GM18858 (cell line): Measurements from ENCODE around the gene DOCK1.
"Not testable (repeated sequence)": the region's sequence is repeated elsewhere in the genome, so short reads cannot be mapped to it uniquely, and the experiment has no call there.

Source experiments
- ATAC-seq: cut with Tn5 transposase; IDR thresholded peaks from one replicate; pipeline ENCODE4 v1.9.1; 2021; ENCODE audit not compliant: unreplicated experiment

Gene DOCK1

DNA sequence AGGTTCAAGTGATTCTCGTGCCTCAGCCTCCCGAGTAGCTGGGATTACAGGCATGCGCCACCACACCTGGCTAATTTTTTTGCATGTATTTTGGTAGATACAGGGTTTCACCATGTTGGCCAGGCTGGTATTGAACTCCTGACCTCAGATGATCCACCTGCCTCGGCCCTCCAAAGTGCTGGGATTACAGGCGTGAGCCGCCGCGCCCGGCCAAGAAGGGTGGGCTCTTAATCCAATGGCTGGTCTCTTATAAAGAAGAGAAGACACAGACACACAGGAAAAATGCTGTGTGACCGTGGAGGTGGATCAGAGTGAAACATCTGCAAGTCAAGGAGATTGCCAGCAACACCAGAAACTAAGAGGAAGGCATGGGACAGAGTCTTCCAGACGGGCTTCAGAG, 394.0 kb downstream of the DOCK1 start:
- ATAC-seq: not testable (repeated sequence)

DNA sequence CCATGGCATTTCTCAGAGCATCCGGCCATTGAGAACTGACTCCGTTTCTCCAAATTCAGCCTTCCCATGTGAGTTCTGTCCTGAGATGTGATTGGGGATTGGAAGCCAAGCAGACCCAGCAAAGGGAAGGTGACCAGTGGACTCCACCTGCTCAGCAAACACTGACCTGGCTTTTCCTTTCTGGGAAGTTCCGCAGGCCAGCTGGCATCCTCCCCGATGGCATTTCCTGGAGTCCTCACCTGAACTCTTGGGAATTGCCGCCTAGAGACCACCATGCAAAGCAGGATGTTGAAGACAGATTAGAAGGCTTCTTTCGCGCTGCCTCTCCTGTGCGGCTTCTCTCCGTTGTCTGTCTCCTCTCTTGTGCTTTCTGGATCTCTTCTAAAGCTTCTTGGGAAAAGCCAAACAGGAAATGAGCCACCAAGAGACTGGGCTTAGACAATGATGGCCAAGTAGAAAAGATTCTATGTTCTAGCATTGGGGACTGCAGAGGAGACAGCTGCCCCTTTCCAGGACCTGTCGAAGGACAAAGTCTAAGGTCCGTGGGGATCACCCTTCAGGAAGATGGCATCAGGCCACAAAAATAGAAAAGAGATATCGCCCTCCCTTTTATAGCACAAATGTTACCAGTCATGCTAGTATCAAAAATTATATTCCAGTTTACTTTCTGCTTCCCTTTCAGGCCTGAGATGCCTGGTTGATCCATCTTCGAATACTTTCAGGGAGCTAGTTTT, 394.9 kb downstream of the DOCK1 start:
- no peak for ATAC-seq

DNA sequence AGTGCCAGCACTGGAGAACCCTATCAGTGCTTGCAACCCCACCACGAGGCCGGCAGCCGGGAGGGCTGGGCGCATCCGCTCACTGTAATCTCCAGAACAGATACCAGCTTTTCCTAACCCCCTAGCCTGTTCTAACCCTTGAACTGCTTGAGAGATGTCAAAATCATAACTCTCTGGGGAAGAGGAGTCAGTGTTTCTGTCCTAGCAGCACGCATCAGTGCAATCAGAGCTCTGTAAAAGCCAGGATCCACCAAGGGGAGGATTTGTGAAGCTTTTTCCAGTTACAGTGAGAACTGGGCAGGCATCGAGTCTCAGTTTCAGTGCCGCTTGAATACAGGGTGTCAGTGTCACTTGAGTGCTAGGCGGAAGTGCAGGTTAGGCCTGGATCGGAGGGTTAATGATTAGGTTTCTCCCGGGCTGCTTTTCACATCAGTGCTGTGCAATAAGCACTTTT, 395.7 kb downstream of the DOCK1 start:
- ATAC-seq: no peak

GRCh38 chr10:127302343-127302742, 397.1 kb downstream of the DOCK1 start:
- ATAC-seq: no peak

GRCh38 chr10:127303105-127303504, 397.9 kb downstream of the DOCK1 start:
- ATAC-seq: no peak

GRCh38 chr10:127303746-127304145, 398.5 kb downstream of the DOCK1 start:
- ATAC-seq: no peak

GRCh38 chr10:127306479-127306878, 401.3 kb downstream of the DOCK1 start:
- no peak for ATAC-seq

DNA sequence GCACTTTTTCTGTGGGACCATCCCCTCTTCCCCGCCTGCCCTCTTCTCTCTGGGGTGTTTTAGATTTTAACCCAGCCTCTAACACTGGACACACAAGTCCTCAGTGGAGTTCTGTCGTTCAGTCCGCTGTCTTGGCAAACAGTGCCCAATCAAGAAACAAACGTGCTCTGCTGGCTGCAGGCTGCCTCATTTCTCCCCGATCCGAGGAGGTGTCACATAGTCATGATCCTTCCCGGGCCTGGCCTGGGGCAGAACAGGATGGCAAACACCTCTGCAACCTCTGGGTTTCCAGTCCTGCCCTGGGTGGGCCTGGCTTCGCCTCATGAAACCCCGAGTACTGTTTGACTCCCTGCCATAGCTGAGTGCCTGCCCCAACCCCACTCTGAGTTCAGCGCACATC, 402.1 kb downstream of the DOCK1 start:
- ATAC-seq: no peak

- no peak for ATAC-seq
Measured at GRCh38 chr10:127308031-127308430, 402.8 kb downstream of the DOCK1 start.

DNA sequence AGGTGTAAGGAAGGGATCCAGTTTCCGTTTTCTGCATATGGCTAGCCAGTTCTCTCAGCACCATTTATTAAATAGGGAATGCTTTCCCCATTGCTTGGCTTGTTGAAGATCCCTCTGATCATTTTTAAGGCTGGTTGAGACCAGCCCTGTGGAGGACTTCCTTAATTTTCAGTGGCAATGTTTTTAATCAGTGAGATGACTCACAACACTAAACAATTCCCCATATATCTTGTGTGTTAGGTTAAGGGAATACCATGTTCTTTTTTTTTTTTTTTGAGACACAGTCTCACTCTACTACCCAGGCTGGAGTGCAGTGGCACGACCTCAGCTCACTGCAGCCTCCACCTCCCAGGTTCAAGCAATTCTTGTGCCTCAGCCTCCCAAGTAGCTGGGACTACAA, 404.4 kb downstream of the DOCK1 start:
- not testable (repeated sequence) for ATAC-seq

- no peak for ATAC-seq
Measured at GRCh38 chr10:127310430-127310829, 405.2 kb downstream of the DOCK1 start.

DNA sequence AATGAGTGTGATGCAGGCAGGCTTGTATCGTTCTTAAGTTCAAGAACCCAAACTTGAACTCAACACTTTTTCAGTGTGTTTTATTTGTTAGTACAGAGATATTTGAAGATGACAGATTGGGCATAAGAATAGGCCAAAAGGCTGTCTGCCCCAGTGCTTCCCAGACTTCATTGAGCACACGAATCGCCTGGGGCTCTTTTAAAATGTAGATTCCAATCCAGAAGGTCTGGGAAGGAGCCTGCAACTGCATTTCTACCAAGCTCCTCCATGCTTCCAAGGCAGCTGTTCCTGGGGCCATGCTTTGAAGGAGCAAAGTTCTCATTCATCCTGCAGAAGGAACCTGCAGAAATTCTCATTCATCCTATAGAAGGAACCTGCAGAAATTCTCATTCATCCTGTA, 405.7 kb downstream of the DOCK1 start:
- ATAC-seq: no peak

- no peak for ATAC-seq
Measured at GRCh38 chr10:127313996-127314700, 408.9 kb downstream of the DOCK1 start.

- no peak for ATAC-seq
Measured at GRCh38 chr10:127314797-127315196, 409.6 kb downstream of the DOCK1 start.

DNA sequence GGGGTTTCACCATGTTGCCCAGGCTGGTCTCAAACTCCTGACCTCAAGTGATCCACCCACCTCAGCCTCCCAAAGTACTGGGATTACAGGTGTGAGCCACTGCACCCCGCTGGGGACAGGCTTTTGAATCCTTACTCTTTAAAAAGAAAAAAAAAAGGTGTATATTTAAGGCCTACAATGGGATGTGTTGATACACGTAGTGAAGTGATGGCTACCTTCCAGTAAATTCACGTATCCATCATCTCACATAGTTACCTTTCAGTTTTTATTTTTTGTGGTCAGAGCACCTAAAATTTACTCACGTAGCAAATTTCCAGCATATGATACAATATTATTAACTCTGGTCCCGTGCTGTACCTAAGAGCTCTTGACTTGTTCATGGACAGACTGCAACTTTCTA, 410.7 kb downstream of the DOCK1 start:
- ATAC-seq: no peak

GRCh38 chr10:127318396-127318795, 413.2 kb downstream of the DOCK1 start:
- no peak for ATAC-seq

GRCh38 chr10:127319271-127319670, 414.0 kb downstream of the DOCK1 start:
- no peak for ATAC-seq

- ATAC-seq: no peak
Measured at GRCh38 chr10:127319691-127320090, 414.5 kb downstream of the DOCK1 start.

- ATAC-seq: no peak
Measured at GRCh38 chr10:127320176-127320575, 414.9 kb downstream of the DOCK1 start.

DNA sequence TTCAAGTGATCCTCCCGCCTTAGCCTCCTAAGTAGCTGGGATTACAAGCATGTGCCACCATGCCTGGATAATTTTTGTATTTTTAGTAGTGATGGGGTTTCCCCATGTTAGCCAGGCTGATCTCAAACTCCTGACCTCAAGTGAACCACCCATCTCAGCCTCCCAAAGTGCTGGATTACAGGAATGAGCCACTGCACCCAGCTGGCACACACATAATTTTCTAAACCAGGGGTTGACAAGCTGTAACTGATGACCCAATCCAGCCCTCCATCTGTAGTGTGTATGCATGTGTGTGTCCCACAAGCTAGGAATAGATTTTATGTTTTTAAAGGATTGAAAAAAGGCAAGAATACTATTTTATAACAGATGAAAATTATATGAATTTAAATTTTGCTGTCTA, 417.1 kb downstream of the DOCK1 start:
- no peak for ATAC-seq

GRCh38 chr10:127325506-127325905, 420.3 kb downstream of the DOCK1 start:
- ATAC-seq: no peak

DNA sequence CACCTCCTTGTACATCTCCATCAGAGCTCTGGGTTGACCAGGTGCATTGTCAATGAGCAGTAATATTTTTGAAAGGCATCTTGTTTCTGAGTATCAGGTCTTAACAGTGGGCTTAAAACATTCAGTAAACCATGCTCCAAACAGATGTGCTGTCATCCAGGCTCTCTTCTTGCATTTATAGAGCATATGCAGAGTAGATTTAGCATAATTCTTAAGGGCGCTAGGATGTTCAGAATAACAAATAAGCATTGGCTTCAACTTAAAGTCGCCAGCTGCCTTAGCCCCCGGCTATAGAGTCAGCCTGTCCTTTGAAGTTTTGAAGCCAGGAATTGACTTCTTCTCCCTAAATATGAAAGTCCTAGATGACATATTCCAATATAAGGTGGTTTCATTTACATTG, 421.7 kb downstream of the DOCK1 start:
- no peak for ATAC-seq

DNA sequence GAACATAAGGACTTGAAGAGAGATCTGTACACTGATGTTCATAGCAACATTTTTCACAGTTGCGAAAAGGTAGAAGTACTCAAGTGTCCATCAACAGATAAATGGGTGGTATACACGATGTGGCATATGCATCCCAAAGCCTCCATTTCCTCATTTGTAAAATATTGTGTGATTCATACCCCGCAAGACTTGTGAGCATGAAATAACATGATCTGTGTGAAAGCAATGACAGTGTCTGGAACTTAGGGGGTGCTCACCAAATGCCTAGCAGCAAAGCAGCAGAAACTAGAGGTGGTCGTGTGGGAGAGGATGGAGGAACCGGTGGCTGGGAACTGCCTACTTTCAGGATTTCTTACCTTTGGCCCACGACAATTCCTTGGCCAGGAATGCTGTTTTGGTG, 426.5 kb downstream of the DOCK1 start:
- no peak for ATAC-seq
